ENCODE data around the gene SERPINA10.
"Not testable (repeated sequence)": the region's sequence is repeated elsewhere in the genome, so short reads cannot be mapped to it uniquely, and the experiment has no call there.

Gene SERPINA10

DNA sequence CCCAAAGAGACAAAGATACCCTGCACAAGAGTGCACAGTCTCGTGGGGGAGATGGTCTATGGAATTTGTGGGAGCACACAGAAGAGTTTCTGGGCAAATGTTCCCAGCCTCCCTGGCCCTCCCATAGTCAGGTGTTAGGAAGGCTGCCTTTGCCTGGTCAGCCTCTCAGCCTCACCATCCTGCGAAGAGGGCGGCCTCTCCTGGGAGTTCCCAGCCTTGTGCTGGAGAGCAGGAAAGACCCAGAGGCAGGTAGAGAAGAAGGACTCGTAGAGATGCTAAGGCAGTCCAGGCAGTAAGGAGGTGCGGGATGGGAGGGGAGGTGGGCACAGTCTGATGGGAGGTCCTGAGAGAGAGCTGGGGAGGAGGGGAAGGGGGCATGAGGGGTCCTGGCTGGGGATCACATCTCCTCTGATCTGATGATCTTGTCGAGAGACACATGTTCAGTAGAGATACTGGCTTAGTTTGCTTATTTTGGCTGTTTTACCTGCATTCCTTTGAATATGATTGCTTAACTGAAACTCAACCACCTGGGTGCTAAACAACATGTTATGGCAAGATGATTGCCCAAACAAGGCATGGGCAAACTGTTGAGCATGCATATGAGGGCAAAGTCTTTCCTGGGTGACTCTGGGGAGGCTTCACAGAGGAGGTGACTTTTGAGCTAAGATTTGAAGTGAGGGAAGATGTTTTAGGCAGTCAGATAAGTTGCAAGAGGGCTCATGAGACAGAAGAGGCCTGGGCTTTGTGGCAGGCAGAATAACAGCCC is 19.6 kb upstream of the SERPINA10 start:
- no peak for DNase-seq

- no peak for DNase-seq
These were observed 17.2 kb upstream of the SERPINA10 start for GRCh38 chr14:94310248-94310647.

DNA sequence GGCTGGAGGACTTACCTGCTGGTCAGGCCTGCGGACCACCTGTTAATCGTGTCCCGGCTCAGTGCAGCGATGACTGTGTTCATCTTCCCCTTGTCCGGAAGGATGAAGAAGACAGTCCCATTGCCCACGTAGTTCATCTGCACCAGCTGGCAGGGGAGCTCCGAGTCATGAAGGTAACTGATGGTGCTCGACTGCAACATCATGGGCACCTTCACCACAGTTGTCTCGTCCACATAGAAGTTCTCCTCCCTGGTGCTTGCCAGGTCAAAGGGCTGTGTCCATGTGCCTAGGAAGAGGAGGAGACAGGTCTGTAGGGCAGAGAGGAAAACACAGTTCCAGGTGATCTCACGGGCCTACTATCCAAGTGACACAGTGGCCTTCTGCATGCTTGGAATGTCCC is 16.7 kb upstream of the SERPINA10 start:
- no peak for DNase-seq

DNA sequence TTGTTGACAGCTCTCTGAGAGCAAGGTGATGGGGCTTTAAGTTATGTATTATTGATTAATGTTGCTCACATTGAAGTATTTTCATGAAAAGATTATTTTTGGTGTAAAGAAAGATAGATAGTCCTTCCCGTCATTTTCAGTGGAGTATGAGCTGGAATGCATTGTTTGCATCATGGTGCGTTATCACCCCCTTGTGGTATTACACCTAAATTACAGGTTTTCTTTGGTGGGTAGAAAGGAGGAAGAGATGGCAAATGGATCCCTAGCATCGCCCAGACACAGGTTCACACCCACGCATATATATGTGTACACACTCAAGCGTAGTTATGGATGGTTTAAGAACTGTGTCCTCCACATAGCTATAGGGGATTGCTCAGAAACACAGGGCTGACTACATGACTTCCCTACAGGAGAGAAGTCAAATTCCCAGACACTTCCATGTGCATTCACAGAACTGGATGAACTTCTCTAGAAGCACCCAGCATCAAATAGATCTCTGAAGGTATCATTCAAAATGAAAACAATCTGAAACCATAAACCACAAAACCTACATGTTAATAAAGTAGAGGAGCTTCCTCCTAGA is 14.4 kb upstream of the SERPINA10 start:
- no peak for DNase-seq

GRCh38 chr14:94306047-94306978 is 13.2 kb upstream of the SERPINA10 start:
- no peak for DNase-seq

- no peak for DNase-seq
These were observed 12.6 kb upstream of the SERPINA10 start for GRCh38 chr14:94305620-94306019.

GRCh38 chr14:94304243-94304642 is 11.2 kb upstream of the SERPINA10 start:
- no peak for DNase-seq

DNA sequence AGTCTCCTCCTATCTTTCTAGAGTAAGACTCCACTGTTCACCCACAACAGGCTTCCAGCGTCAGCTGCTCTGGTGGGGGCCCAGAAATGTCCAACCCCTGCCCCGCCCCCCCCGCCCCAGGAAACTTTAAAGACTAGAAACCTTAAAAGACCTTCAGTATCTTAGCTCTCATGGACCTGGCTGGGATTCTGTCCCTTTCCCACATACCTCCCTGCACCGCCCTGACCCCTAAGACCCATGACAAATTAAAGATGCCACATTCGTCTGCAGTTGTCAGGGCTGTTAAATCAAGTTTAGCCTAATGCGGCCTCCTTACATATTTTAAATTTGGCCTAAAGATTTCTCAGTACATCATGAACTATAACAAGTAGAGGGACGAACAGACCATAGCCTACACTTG is 10.0 kb upstream of the SERPINA10 start:
- DNase-seq: no peak

- DNase-seq: no peak
These were observed 5.1 kb upstream of the SERPINA10 start for GRCh38 chr14:94298130-94298529.

- not testable (repeated sequence) for DNase-seq
These were observed 3.1 kb upstream of the SERPINA10 start for GRCh38 chr14:94296181-94296545.

DNA sequence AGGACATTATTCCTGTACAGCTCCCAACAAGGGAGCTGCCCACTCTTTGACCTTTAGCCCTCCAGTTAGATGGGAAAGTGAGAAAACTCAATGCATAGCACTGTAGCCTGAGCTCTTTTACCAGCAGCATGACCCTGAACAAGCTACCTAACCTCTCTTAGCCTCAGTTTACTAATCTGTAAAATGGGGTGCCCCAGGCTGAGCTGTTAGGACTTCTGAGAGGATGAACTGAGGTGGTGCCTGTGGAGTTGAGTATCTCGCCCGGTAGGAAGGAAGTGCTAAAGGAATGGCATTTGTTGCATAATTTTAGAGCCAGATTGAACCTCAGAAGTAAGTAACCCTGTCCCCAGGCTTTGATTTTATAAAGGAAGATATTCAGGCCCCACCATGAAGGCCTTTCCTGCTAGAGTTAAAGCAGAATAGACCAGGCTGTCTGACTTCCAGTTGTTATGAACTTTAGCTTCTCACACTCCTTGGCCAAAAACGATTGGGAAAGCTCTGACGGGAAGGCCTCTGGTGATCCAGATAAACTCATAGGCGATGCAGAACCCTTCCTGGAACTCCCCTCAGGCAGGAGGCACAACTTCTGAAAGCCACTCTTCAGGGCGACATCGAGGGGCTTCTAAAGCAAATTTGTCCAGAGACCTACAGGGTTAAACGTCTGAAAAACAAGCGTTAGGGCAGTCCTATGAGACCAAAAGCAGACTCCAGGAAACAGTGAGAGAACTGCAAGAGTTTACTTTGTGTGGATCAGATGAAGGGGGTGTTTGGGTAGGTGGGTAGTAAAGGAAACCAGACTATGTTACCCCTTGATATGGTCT is 2.5 kb upstream of the SERPINA10 start:
- DNase-seq: no peak

DNA sequence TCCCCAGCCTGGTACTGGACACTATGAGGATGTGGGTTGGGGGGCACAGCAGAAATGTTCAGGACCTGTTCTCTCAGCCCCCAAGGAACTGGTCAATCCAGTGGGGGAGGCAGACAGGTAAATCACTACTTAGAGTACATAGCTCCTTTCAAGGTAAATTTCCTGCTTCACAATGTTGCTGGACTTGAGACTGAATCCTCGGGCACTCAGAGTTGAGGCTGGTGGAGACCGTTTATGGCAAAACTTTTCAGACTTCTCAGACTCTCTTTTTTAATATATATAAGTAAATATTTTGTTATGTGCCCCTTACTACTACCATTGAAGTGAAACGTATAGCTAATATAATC is 483 bp upstream of the SERPINA10 start:
- no peak for DNase-seq

DNA sequence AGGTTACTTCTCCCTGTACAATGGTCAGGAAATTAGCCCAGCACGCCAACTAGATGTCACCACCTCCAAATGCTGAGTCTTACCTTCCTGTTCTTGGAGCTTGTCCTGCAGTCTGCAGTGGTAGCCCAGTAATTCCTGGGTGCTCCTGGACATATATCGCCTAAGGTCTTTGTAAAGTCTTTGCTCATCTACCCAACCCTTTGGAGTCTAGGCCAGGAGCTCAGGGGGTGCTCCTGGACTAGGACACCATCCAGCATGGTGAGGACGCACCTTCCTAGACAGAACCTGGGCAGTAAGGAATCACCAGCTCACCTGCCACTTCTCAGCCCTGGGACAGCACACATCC is 569 bp downstream of the SERPINA10 start:
- no peak for DNase-seq

DNA sequence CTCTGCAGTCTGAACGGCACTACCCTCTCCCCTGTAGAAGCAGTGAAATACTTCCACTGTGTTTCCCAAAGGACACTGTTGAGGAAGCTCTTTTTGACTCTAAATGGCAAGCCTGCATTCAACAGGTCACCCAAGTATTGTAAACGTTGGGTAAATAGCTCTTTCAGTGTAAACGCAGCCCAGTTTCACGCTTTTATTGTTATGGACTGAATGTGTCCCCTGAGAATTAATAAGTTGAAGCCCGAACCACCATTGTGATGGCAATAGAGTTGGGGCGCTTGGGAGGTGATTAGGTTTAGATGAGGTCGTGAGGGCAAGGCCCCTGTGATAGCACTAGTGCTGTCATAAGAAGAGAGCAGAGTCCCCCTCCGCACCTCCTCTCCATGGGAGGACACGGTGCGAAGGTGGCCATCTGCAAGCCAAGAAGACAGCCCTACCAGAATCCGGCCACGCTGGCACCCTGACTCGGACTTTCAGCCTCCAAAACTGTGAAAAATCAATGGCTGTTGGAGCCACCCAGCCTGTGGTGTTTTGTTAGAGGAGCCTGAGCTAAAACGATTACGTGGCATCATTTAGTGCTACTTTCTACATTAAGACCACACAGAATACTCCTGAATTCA is 1.1 kb downstream of the SERPINA10 start:
- DNase-seq: no peak

- no peak for DNase-seq
These were observed 1.7 kb downstream of the SERPINA10 start for GRCh38 chr14:94291159-94291905.

DNA sequence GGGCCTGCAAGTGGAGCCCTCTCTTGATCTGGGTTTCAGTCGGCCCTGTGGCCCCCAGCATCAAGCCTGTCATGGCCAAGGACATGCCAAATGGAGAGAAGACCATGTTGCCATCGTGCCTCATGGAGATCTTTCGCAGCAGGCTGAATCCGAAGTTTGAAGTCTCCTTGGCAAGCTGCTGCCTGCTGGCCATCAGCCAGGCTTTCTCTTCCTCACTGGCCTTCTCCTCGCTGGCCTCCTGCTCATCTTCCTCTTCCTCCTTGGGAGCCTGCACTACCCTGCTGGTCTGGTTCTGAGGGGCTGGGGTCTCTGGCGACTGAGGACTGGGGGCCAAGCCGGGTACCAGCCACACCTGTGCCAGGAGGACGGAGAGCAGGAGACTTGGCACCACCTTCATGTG is 2.9 kb downstream of the SERPINA10 start:
- no peak for DNase-seq

- no peak for DNase-seq
These were observed 4.2 kb downstream of the SERPINA10 start for GRCh38 chr14:94288610-94289465.

DNA sequence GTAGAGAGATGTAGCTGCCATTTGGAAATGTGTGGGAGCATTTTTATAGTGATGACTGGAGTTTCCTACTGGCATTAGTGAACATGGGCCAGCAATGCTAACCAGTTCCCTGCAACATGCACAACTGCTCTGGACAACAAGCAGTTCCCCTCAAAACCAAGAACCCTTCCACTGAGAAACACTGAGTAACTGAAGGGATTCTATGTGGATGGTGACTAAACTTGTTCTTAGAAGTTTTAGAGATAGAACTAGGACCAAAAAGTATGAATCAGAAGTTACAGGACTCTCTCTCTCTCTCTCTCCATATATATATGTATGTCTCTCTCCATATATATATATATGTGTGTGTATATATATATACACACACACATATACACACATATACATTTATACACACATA is 7.9 kb downstream of the SERPINA10 start:
- DNase-seq: no peak

DNA sequence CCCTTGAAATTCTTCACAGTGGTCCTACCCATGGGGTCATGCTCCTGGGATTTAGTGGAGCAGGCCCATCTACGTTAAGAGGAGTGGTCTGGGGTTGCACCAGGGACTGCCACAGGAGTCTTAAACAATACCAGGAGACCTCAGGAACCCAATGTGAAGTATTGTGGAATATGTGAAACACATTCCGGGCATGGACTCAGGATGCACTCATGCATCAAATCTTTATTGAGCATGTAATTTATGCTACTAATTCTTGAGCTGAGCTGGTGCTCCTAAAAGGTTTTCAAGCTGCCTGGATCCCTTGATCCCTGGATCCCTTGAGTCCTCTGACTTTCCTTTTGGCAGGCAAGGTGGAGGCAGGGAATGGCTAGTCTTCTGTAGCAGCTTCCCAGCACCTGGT is 8.8 kb downstream of the SERPINA10 start:
- no peak for DNase-seq

DNA sequence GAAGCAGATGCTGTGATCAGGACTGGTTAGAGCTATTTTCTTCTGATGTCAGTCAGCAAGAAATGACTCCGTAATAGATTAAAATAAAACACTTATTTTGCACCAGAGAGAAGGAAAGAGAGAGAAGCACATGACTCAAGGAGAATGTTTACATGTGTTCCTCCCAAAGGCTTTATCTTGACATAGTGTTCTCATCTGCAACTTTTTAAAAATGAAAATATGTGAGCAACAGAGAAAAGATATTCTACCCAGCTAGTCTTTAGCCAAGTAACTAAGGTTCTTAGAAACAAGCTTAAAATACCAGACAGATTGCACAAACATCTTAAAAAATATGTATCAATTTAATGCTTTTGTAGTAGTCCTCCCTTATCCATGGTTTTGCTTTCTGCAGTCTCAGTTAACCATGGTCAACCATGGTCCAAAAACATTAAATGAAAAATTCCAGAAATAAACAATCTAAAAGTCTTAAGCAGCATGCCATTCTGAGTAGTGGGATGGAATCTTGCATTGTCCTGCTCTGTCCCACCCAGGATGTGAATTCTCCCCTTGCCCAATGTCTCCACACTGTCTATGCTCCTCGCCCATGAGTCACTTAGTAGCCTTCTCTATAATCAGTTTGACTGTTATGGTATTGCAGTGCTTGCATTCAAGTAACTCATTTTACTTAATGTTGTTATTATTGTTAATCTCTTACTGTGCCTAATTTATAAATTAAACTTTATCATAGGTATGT is 9.9 kb downstream of the SERPINA10 start:
- no peak for DNase-seq
